OCI-LY1 (cell line): ENCODE data around the gene MYO18B.

Source experiments
- H2AFZ ChIP-seq: fragments of 200-600 bp; sonication (generic), shearing (Covaris generic); 2 replicates; pipeline ENCODE4 v1.6.0; 2014; ENCODE audit warnings: antibody characterized with exemption, mild to moderate bottlenecking, low read length
- H3F3A ChIP-seq: fragments of 200-600 bp; sonication (generic), shearing (Covaris generic); 2 replicates; pipeline ENCODE4 v1.6.0; 2014; ENCODE audit warnings: mild to moderate bottlenecking, antibody characterized with exemption, low read length, moderate library complexity; ENCODE audit not compliant: insufficient read depth
- H3K27ac ChIP-seq: fragments of 200-600 bp; sonication (generic); 2 replicates; pipeline ENCODE4 v1.5.1; 2014; ENCODE audit warnings: low read length, mixed run types, mild to moderate bottlenecking, low read depth; ENCODE audit not compliant: poor library complexity, severe bottlenecking
- H3K27me3 ChIP-seq: fragments of 200-600 bp; sonication (generic); 2 replicates; pipeline ENCODE4 v1.6.0; 2014; ENCODE audit warnings: antibody characterized with exemption, mild to moderate bottlenecking, low read length, moderate library complexity; ENCODE audit not compliant: insufficient read depth
- H3K36me3 ChIP-seq: fragments of 200-600 bp; sonication (generic); 2 replicates; pipeline ENCODE4 v1.6.1; 2014; ENCODE audit warnings: mild to moderate bottlenecking, antibody characterized with exemption, low read length, moderate library complexity, mixed read lengths; ENCODE audit not compliant: insufficient read depth
- H3K4me1 ChIP-seq: fragments of 200-600 bp; sonication (generic); 2 replicates; pipeline ENCODE4 v1.5.1; 2014; ENCODE audit warnings: mild to moderate bottlenecking, low read length, moderate library complexity; ENCODE audit not compliant: insufficient read depth, severe bottlenecking
- H3K4me2 ChIP-seq: fragments of 200-600 bp; sonication (generic), shearing (Covaris generic); 2 replicates; pipeline ENCODE4 v1.6.1; 2014; ENCODE audit warnings: low read length
- H3K4me3 ChIP-seq: fragments of 200-600 bp; sonication (generic); 2 replicates; pipeline ENCODE4 v1.5.1; 2014; ENCODE audit warnings: low read length, low read depth, mild to moderate bottlenecking, mixed read lengths; ENCODE audit not compliant: poor library complexity, severe bottlenecking
- H3K79me2 ChIP-seq: fragments of 200-600 bp; shearing (Covaris generic); 2 replicates; pipeline ENCODE4 v1.6.1; 2016; ENCODE audit warnings: mixed run types, low read length, mixed read lengths; ENCODE audit not compliant: insufficient read depth
- H3K9ac ChIP-seq: fragments of 200-600 bp; sonication (generic), shearing (Covaris generic); 2 replicates; pipeline ENCODE4 v1.6.1; 2014; ENCODE audit warnings: mild to moderate bottlenecking, low read length, mixed read lengths
- H3K9me2 ChIP-seq: fragments of 200-600 bp; sonication (generic), shearing (Covaris generic); 2 replicates; pipeline ENCODE4 v1.6.1; 2014; ENCODE audit warnings: low read depth, mild to moderate bottlenecking, low read length, mixed read lengths
- H3K9me3 ChIP-seq: fragments of 200-600 bp; shearing (Covaris generic); 2 replicates; pipeline ENCODE4 v1.6.1; 2014; ENCODE audit warnings: low read length, mixed read lengths
- H4K20me1 ChIP-seq: fragments of 200-600 bp; sonication (generic), shearing (Covaris generic); 2 replicates; pipeline ENCODE4 v1.6.0; 2016; ENCODE audit warnings: mild to moderate bottlenecking, low read length; ENCODE audit not compliant: insufficient read depth
- EZH2 ChIP-seq: fragments of 200-600 bp; sonication (generic), shearing (Covaris generic); IDR thresholded peaks from 2 replicates; pipeline ENCODE4 v1.8.0; 2017; ENCODE audit warnings: borderline replicate concordance, mixed run types, mild to moderate bottlenecking, antibody characterized with exemption, low read length, moderate library complexity, mixed read lengths
- TF ChIP-seq, protein P1 (sequence below): fragments of 200-600 bp; sonication (generic), shearing (Covaris generic); IDR thresholded peaks from 2 replicates; pipeline ENCODE4 v1.5.1; 2017; ENCODE audit warnings: mild to moderate bottlenecking, antibody characterized with exemption, low read length, moderate library complexity, mixed read lengths

The MYO18B gene

DNA sequence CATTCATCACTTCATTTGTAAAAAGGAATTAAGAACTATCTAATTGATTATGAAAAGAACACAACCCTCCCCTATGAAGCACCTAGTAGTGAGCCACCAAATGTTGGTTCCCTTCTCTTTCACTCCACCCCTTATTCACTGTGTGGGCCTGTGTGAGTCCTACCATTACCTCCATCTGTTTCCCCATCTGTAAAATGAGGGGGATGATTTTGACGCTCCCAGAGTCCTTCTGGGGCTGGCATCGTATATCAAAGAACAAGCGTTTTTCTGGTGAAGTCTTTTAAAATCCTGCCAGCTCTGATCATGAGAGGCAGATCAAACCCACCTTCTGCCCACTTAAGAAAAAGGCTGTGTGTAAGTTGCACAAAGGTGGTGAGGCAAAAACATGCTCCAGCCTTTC, 330.6 kb downstream of the MYO18B start:
- H3K4me3 ChIP-seq = no peak overlapping the region
- no peaks in the 10 kb centered on the region for H3K4me1 ChIP-seq
- H3K9me2 ChIP-seq = no peaks in the 10 kb centered on the region
- H3K9me3 ChIP-seq = no peaks in the 10 kb centered on the region
- H4K20me1 ChIP-seq = no peaks in the 10 kb centered on the region
- H3K36me3 ChIP-seq = no peaks in the 10 kb centered on the region
- no peak for TF ChIP-seq EZH2
- TF ChIP-seq, protein P1, sequence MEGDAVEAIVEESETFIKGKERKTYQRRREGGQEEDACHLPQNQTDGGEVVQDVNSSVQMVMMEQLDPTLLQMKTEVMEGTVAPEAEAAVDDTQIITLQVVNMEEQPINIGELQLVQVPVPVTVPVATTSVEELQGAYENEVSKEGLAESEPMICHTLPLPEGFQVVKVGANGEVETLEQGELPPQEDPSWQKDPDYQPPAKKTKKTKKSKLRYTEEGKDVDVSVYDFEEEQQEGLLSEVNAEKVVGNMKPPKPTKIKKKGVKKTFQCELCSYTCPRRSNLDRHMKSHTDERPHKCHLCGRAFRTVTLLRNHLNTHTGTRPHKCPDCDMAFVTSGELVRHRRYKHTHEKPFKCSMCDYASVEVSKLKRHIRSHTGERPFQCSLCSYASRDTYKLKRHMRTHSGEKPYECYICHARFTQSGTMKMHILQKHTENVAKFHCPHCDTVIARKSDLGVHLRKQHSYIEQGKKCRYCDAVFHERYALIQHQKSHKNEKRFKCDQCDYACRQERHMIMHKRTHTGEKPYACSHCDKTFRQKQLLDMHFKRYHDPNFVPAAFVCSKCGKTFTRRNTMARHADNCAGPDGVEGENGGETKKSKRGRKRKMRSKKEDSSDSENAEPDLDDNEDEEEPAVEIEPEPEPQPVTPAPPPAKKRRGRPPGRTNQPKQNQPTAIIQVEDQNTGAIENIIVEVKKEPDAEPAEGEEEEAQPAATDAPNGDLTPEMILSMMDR = no peak
- no peaks in the 10 kb centered on the region for H3K79me2 ChIP-seq
- no peaks in the 10 kb centered on the region for H3K27me3 ChIP-seq
- H3K9ac ChIP-seq = no peak overlapping the region
- no peak overlapping the region for H3K4me2 ChIP-seq
- H3K27ac ChIP-seq = no peak overlapping the region
- no peaks in the 10 kb centered on the region for H3F3A ChIP-seq
- no peak overlapping the region for H2AFZ ChIP-seq

DNA sequence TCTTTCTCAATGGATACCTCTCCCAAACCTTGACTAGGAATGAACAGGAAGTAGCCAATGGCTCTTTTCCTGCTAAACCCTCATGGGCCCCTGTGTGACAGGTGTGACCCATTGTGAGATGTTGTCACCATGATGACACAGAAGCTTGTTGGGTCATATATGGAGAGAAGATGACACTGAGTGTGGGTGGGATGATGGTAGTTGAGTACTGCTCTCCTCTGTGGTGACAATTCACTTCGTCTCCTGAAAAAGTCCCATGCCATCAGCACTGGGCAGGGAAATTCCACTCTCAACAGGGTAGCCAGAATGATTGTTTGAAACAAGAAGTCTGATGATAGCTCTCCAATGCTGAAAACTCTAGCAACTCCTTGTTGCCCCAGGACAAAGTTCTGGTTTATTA, 333.3 kb downstream of the MYO18B start:
- H3K9me3 ChIP-seq = no peaks in the 10 kb centered on the region
- no peaks in the 10 kb centered on the region for H3K4me1 ChIP-seq
- no peak overlapping the region for H3K4me2 ChIP-seq
- H3K79me2 ChIP-seq = no peaks in the 10 kb centered on the region
- no peak overlapping the region for H3K9ac ChIP-seq
- no peaks in the 10 kb centered on the region for H3F3A ChIP-seq
- H3K27ac ChIP-seq = no peak overlapping the region
- H3K27me3 ChIP-seq = no peaks in the 10 kb centered on the region
- H3K4me3 ChIP-seq = no peak overlapping the region
- no peaks in the 10 kb centered on the region for H4K20me1 ChIP-seq
- no peaks in the 10 kb centered on the region for H3K9me2 ChIP-seq
- TF ChIP-seq EZH2 = no peak
- TF ChIP-seq, protein P1 = no peak
- H2AFZ ChIP-seq = no peak overlapping the region
- no peaks in the 10 kb centered on the region for H3K36me3 ChIP-seq

DNA sequence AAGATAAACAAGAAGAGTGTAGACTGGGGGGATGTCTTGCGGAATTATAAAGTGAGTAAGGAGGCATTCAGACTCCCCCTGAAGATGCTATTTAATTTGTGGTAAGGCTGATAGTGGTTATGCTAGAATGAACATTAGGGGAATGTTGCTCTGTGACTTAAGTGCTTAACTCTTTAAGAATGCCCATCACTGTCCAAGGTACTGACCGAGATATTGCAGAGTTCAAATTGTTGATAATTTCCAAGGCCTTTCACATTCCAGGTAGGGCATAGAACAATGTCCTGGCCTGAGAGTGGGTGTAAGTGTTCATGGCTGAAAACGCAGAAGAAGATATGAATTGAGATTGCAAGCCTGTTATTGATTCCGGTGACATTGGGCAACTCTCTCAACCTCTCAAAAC, 337.0 kb downstream of the MYO18B start:
- no peak overlapping the region for H3K9ac ChIP-seq
- no peak overlapping the region for H3K4me2 ChIP-seq
- H3K79me2 ChIP-seq = no peaks in the 10 kb centered on the region
- H3K27ac ChIP-seq = no peak overlapping the region
- no peaks in the 10 kb centered on the region for H3K27me3 ChIP-seq
- H4K20me1 ChIP-seq = no peaks in the 10 kb centered on the region
- H3K4me1 ChIP-seq = no peaks in the 10 kb centered on the region
- no peaks in the 10 kb centered on the region for H3K9me2 ChIP-seq
- no peak overlapping the region for H3K4me3 ChIP-seq
- H3F3A ChIP-seq = no peaks in the 10 kb centered on the region
- H3K36me3 ChIP-seq = no peaks in the 10 kb centered on the region
- H2AFZ ChIP-seq = no peak overlapping the region
- TF ChIP-seq EZH2 = no peak
- TF ChIP-seq, protein P1 = no peak
- H3K9me3 ChIP-seq = no peaks in the 10 kb centered on the region
